Brain microvascular endothelial cell (primary cell): ENCODE measurements around the gene TAGLN.
A peak's percentile ranks its signal among the peaks of the same experiment; 100 is the strongest.

Source experiments
- DNase-seq: peaks from one replicate; pipeline ENCODE4 v3.0.0-alpha.2; 2020
- H3K27ac ChIP-seq: fragments of 250-450 bp; sonication (Bioruptor Pico); 2 replicates; pipeline ENCODE4 v1.5.1; 2020; ENCODE audit warnings: mild to moderate bottlenecking, moderate library complexity
- H3K27me3 ChIP-seq: fragments of 250-450 bp; sonication (Bioruptor Pico); replicated peaks from 2 replicates; pipeline ENCODE4 v1.5.1; 2020; ENCODE audit warnings: mild to moderate bottlenecking
- H3K36me3 ChIP-seq: fragments of 250-450 bp; sonication (Bioruptor Pico); replicated peaks from 2 replicates; pipeline ENCODE4 v1.5.1; 2020; ENCODE audit warnings: mild to moderate bottlenecking
- H3K4me3 ChIP-seq: 2 replicates; pipeline ENCODE4 v1.5.1; 2011; ENCODE audit warnings: low read depth, mild to moderate bottlenecking, control low read depth, low read length, moderate library complexity
- CTCF ChIP-seq: IDR thresholded peaks from 2 replicates; pipeline ENCODE4 v1.5.1; 2011; ENCODE audit warnings: low read depth, mild to moderate bottlenecking, moderate library complexity, low read length, control low read depth, inconsistent platforms; ENCODE audit errors: missing control alignments
- in situ Hi-C: cut with HindIII; loops from 2 replicates; pipeline ENCODE4 v1.10.0; 2017; ENCODE audit warnings: low sequenced_read_pairs, low pct_ligation_motif_present

TAGLN gene

GRCh38 chr11:117178210-117179034 is 20.7 kb upstream of the TAGLN start, which contains the start of gene SIDT2:
SIDT2 (plus strand) TSS chr11:117178743; CDS start chr11:117179264, 521 bp downstream.
- peak; percentile 92 for DNase-seq
- Histone ChIP-seq H3K36me3 (peaks cover 9% of the 10 kb centered on the region), H3K27ac (peak within 1 kb of the TSS; percentile 30), H3K27me3 (no peaks in the 10 kb centered on the region), H3K4me3 (peak within 1 kb of the TSS; percentile 79)
- in situ Hi-C loops, result no loop called here
- no peak for TF ChIP-seq CTCF

GRCh38 chr11:117179048-117179999 is 19.8 kb upstream of the TAGLN start:
- Histone ChIP-seq H3K27me3 (no peaks in the 10 kb centered on the region), H3K36me3 (peaks cover 14% of the 10 kb centered on the region), H3K4me3 (peak overlapping the region; percentile 79), H3K27ac (peak overlapping the region; percentile 23)
- TF ChIP-seq CTCF, result no peak
- DNase-seq, result no peak
- in situ Hi-C loops, result no loop called here

GRCh38 chr11:117180020-117180419 is 19.1 kb upstream of the TAGLN start:
- in situ Hi-C loops, result no loop called here
- Histone ChIP-seq H3K27me3 (no peaks in the 10 kb centered on the region), H3K36me3 (peaks cover 14% of the 10 kb centered on the region), H3K27ac (no peak overlapping the region), H3K4me3 (peak overlapping the region; percentile 79)
- no peak for DNase-seq
- TF ChIP-seq CTCF, result no peak

- H3K27me3 ChIP-seq, result no peaks in the 10 kb centered on the region
- H3K27ac ChIP-seq, result no peak overlapping the region
- TF ChIP-seq CTCF, result peak; percentile 92
- peak; percentile 64 for DNase-seq
- in situ Hi-C loops, result no loop called here
- H3K36me3 ChIP-seq, result peaks cover 18% of the 10 kb centered on the region
- no peak overlapping the region for H3K4me3 ChIP-seq
Measured at GRCh38 chr11:117180661-117181585, 18.2 kb upstream of the TAGLN start.
